ENCODE measurements around the gene ELK4. TPM values are rescaled to one million over a fixed set of nuclear protein-coding genes. Genes with fewer than 3 reads are reported as not detected.

ELK4 gene
- total and polyA plus RNA-seq, 2 of the 8 experiments (the other 6 are each of a cell fraction or from before 2014, with no cell fraction given) = 2.9 to 26.3 TPM

GRCh38 chr1:205610036-205610435, 21.8 kb downstream of the ELK4 start:
- H4K91ac ChIP-seq (replicated peaks; ENCODE audit: insufficient read length, low read length) = no peak overlapping the region
- ChIA-PET POLR2A (ENCODE audit: partially characterized antibody) (no interaction called here), CTCF (ENCODE audit: partially characterized antibody) (interaction anchor here (1.1 to 2.3 kb wide), 2 partner anchors 10 to 18 kb away, joined by 4 to 9 read pairs; no protein-coding TSS in a partner anchor)
- H3K27ac ChIP-seq (ENCODE audit: low read depth, low read length) = no peak overlapping the region
- no peaks in the 10 kb centered on the region for H3K9me3 ChIP-seq (ENCODE audit: insufficient read depth in 2 of 2, low read depth in 1 of 2, low read length in 1 of 2)
- H4K5ac ChIP-seq (ENCODE audit: insufficient read length, low read depth, low read length) = no peak overlapping the region
- H3K27me3 ChIP-seq (replicated peaks in 1 of 4; ENCODE audit: control insufficient read depth in 3 of 4, extremely low read depth in 1 of 4, insufficient read depth in 3 of 4, low read length in 3 of 4) = peaks cover 0 to 2% (median 0%) of the 10 kb centered on the region in 4 experiments; a peak in 1 of 7 replicates
- H2BK12ac ChIP-seq (ENCODE audit: low read depth, low read length) = no peak overlapping the region
- H2AK5ac ChIP-seq (ENCODE audit: low read depth, low read length) = no peak overlapping the region
- no peak overlapping the region for H3K4me3 ChIP-seq (ENCODE audit: extremely low read depth in 1 of 4, insufficient read depth in 2 of 4, low read depth in 3 of 4, low read length in 4 of 4)
- no peaks in the 10 kb centered on the region; the same call in 1 of the 2 replicates for H3K79me1 ChIP-seq (ENCODE audit: low read depth, low read length)
- peaks cover 2% of the 10 kb centered on the region; the same call in 1 of the 2 replicates for H3K23me2 ChIP-seq (ENCODE audit: low read depth, low read length)
- H2BK15ac ChIP-seq (ENCODE audit: low read length) = no peak overlapping the region
- no peak overlapping the region for H3K4ac ChIP-seq (replicated peaks; ENCODE audit: insufficient read length, low read depth, low read length)
- H2BK120ac ChIP-seq (replicated peaks; ENCODE audit: low read depth, low read length) = no peak overlapping the region
- no peak overlapping the region for H4K8ac ChIP-seq (ENCODE audit: extremely low read depth, insufficient read depth, low read length)
- H2BK5ac ChIP-seq (ENCODE audit: low read depth, low read length) = no peak overlapping the region
- no peak overlapping the region for H3K56ac ChIP-seq (replicated peaks; ENCODE audit: insufficient read length, low read depth, low read length)
- no peaks in the 10 kb centered on the region for H3K4me1 ChIP-seq (replicated peaks in 1 of 4; ENCODE audit: control insufficient read depth in 3 of 4, insufficient read depth in 4 of 4, low read length in 3 of 4)
- peaks cover 7 to 43% (median 13%) of the 10 kb centered on the region in 4 experiments; a peak in 7 of 8 replicates for H3K36me3 ChIP-seq (ENCODE audit: control insufficient read depth in 2 of 4, insufficient read depth in 4 of 4, low read length in 3 of 4)
- H4K20me1 ChIP-seq (replicated peaks in 1 of 2; ENCODE audit: control insufficient read depth in 1 of 2, insufficient read depth in 2 of 2, low read length in 2 of 2) = no peaks in the 10 kb centered on the region
- DNase-seq (ENCODE audit: low read depth in 1 of 2, low spot score in 2 of 2) (no peak), FAIRE-seq (no peak)
- H3K23ac ChIP-seq (ENCODE audit: insufficient read length) = no peak overlapping the region
- H2BK20ac ChIP-seq (ENCODE audit: low read length) = no peak overlapping the region
- no peak overlapping the region for H3K14ac ChIP-seq (ENCODE audit: insufficient read length)
- 0 out of 4 replicates have a peak, but pooled peaks cover 0 to 7% of the 10 kb centered on the region in 2 experiments for H3K79me2 ChIP-seq (ENCODE audit: control insufficient read depth in 1 of 2, insufficient read depth in 2 of 2, low read length in 2 of 2)
- H2AFZ ChIP-seq (ENCODE audit: low read length) = no peak overlapping the region
- H3K18ac ChIP-seq (ENCODE audit: extremely low read depth, low read length) = no peak overlapping the region
- 79% methylated on average over 2 of the region's 2 CpGs; no CpG with 5 or more reads in 1 of the 2 experiments for WGBS, 2 experiments (ENCODE audit: extremely low coverage in 1 of 2, insufficient coverage in 1 of 2, insufficient read length in 1 of 2, insufficient replicate concordance in 2 of 2, low coverage in 1 of 2, low lambda C conversion rate in 2 of 2, missing lambda C conversion rate in 1 of 2)
- H3K4me2 ChIP-seq (ENCODE audit: insufficient read depth in 1 of 2, low read depth in 2 of 2, low read length in 2 of 2) = no peak overlapping the region
- no peak overlapping the region for H3K9ac ChIP-seq (replicated peaks in 1 of 4; ENCODE audit: extremely low read depth in 1 of 4, low read depth in 3 of 4, low read length in 3 of 4)
- TF ChIP-seq SIRT6 (IDR thresholded peaks at IDR 0.05; ENCODE audit: low read length) (no peak), RAD21 (IDR thresholded peaks at IDR 0.05 in 1 of 2, conservative IDR thresholded peaks at IDR 0.05 in 1 of 2; ENCODE audit: low read depth in 2 of 2, low read length in 2 of 2) (no peak), TAF7 (optimal IDR thresholded peaks at IDR 0.05; ENCODE audit: borderline replicate concordance, low read depth, low read length) (no peak), BRCA1 (IDR thresholded peaks at IDR 0.05; ENCODE audit: low read depth, low read length) (no peak), GTF2F1 (IDR thresholded peaks at IDR 0.05; ENCODE audit: borderline replicate concordance, low read depth, low read length) (no peak), POU5F1 (IDR thresholded peaks at IDR 0.05; ENCODE audit: low read depth, low read length) (no peak), JUN (IDR thresholded peaks at IDR 0.05; ENCODE audit: low read depth, low read length) (no peak), EZH2 (IDR thresholded peaks at IDR 0.05; ENCODE audit: low read depth, low read length, severe bottlenecking) (no peak), SP2 (IDR thresholded peaks at IDR 0.05; ENCODE audit: low read length) (no peak), TEAD4 (IDR thresholded peaks at IDR 0.05; ENCODE audit: low read depth, low read length) (no peak), CBX8 (IDR thresholded peaks at IDR 0.05; ENCODE audit: borderline replicate concordance, low read depth, low read length) (no peak), E2F6 (IDR thresholded peaks at IDR 0.05) (no peak), KDM1A (IDR thresholded peaks at IDR 0.05; ENCODE audit: borderline replicate concordance, low read length) (no peak), TBP (IDR thresholded peaks at IDR 0.05; ENCODE audit: low read depth, low read length) (no peak)
